Right lung (tissue), 5 donors: ENCODE data around the gene DDIT3. TPM values are rescaled to one million over a fixed set of nuclear protein-coding genes. Genes with fewer than 3 reads are reported as not detected.

Experiments
- DNase-seq, 2 donors: peaks; one replicate each; pipeline ENCODE4 v3.0.0-alpha.2; 2013
- polyA plus RNA-seq, 5 donors: library from polyadenylated mRNA; unstranded; fragments of 120-200 nt; gene quantifications; one replicate each; pipeline versions ENCODE4 v1.2.1 to v1.2.3, GENCODE V29; 2013; ENCODE audit warnings: inconsistent platforms in 1 of 5, low replicate concordance in 1 of 5; ENCODE audit not compliant: insufficient read length in 5 of 5, insufficient read depth in 1 of 5

The DDIT3 gene
- polyA plus RNA-seq, 5 donors: 18.1 to 26.4 (median 19.2) TPM

DNA sequence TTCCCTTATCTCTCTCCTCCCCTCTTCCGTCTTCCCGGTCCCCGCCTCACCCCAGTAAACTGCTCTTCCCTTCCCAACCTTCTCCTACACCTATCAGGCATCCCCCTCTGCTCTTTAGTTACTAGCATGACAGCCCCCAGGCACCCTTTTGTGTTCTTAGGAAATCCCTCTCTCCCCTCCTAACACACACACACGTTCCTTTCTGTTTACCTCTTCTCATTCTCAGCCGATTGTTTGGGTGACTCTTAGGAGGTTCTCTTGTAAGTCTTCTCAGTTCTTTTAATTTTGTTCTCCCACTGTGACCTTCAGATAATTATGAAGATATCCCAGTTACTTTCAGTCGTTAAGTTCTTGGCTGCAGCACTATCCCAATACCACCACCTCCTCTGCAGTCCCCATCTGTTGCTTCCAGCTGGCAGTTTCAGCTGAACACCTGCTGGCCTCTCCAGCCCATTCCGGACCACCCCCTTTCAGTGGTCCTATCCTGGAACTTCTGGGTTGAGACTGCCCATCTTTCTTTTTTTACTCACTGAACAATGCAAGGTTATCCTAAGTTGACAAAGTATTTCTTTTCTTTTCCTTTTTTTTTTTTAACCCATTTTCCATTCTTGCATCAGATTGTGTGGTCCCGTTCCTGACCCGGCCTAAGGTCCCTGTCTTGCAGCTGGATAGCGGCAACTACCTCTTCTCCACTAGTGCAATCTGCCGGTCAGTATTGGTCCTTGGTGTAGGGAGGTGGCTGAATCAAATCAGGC, 31.7 kb downstream of the DDIT3 start:
- DNase-seq: no peak

DNA sequence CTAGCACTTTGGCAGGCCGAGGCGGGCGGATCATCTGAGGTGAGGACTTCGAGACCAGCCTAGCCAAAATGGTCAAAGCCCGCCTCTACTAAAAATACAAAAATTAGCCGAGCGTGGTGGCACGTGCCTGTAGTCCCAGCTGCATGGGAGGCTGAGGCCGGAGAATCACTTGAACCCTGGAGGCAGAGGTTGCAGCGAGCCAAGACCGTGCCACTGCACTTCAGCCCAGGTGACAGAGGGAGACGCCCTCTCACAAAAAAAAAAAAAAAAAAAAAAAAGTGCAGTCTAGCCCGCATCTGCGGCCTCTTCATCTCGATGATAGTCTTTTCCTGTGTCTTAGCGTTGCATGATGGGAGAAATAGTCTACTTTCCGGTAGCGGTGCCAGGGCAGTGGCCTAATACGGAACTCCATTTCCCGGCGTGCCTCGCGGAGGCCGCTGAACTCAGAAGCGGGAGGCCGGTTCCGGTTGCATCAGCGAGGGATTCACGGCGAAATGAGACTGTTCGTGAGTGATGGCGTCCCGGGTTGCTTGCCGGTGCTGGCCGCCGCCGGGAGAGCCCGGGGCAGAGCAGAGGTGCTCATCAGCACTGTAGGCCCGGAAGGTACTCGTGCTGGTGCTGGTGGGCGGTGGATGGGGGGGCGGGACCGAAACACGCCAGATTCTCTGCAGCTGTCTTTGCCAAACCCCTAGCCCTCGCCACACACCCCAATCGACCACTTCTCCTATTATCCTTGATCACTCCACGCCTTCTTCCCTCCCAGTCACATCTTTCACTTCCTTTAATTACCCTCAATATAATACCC, 32.5 kb downstream of the DDIT3 start, which contains the start of gene MARS1:
Gene MARS1 (plus strand): TSS at position 472 of the 805 bp plus-strand sequence. CDS start 23 bp downstream, at position 495.
- peak; percentile 94 for DNase-seq

DNA sequence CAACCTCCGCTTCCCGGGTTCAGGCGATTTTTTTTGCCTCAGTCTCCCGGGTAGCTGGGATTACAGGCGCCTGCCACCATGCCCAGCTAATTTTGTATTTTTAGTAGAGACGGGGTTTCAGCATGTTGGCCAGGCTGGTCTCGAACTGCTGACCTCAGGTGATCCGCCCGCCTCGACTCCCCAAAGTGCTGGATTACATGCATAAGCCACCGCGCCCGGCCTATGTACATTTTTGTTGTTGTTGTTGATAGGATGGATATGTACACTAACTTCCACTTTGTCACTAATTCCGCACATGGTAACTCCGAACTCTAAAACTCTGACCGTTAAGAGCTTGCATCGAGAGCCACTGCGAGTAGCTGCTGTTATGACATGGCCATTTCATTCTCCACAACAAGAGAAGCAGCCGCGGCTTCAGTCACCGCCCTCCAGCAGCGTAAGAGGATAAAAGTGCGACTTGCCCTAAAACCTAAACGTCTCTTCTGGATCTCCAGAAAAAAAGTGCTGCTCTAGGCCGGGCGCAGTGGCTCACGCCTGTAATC, 33.2 kb downstream of the DDIT3 start:
- DNase-seq: no peak

DNA sequence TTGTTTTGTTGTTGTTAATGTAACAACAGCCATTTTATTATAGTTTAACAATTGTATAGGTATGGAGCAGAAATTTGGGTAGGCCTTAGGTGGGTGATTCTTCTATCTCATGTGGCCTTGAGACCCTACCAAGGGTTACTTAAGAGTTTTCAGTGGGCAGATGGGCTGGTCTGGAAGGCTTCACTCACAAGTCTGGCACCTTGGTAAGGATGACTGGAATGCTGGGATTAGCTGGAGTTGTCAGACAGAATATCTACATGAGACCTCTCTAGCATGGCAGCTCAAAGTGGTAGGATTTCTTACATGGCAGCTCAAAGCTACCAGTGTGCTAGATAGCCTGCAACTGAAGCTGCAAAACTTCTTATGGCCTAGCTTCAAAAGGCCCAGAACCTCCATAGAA, 34.6 kb downstream of the DDIT3 start:
- no peak for DNase-seq

DNA sequence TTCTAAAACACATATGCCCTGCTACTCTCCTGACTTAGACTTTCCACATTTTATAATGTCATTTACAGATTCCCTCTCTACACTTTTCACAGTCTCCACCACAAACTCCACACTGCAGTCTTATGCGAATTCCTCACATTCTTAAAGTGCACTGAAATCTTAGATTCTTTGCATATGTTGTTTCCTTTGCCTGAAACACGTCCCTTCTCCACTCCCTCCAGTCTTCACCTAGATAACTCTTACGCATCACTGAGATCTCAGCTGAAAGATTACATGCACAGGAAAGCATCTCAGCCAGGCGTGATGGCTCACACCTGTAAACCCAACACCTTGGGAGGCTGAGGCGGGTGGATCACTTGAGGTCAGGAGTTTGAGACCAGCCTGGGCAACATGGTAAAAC, 36.8 kb downstream of the DDIT3 start:
- no peak for DNase-seq

DNA sequence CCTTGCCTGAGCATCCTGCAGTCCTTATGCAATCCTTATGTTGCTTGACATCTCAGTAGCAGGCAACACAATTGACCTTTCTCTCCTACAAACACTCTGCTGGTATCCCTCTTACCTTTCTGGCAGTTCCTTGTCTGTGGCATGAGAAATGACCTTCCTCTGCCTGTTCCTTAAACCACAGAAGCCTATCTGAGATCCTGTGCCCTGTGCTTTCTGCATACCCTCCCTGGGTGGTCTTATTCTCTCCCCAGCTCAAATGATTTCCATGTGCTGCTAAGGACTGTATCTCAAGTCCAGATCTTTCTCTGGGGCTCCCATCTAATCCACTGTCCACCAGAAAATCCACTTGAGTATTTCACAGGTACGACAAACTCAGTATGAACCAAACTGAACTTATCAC, 38.6 kb downstream of the DDIT3 start:
- DNase-seq: no peak

DNA sequence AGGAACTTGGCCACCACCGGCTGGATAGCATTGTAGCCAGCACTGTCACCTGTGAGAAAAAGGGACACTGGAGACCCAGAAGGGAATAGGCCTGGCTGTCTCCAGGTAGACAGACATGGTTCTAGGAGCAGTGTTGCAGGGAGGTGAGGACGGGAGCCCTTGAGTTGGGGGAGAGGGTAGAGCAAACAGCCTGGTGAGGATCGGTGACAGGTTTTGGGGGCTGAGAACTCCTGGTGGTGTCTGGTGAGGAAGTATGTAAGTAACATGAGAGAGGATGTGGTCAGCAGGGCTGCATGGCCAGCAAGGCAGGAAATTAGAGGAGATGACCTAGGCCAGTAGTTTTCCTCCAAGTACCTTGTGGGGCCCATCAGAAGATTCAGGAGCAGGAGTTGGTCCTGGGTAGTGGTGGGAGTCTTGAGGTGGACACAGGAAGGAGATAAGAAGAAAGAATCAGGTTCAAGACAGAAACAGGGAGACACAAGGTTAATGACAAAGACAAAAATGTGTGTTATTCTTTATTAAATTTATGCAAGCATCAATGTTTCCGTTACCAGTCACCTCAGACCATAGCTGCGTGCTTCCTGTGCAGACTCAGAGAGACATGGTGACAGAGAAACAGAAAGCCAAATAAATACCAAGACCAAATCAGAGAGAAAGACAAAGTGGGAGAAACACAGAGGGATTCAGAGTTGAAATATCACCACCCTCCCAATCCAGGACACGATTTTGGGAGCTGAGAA, 40.8 kb downstream of the DDIT3 start, which contains the start of gene ARHGAP9:
Gene ARHGAP9 (minus strand): TSS at position 491 of the 740 bp plus-strand sequence. CDS start 460 bp downstream, at position 31.
- no peak for DNase-seq

DNA sequence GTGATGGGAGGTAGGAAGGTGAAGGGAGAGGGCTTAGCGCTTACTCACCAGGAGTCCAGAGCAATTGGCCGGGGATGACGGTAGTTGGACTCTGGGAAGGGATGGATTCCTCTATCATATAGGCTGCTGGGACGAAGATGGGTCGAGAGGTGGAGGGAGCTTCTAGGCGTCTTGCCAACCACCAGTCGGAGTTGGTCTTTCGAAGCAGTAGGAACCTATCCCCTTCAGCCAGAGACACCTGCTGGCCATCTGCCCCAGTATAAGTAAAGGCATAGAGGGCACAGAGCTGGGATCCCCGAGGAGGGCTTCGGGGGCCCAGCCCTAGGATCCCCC, 41.3 kb downstream of the DDIT3 start:
- DNase-seq: no peak

DNA sequence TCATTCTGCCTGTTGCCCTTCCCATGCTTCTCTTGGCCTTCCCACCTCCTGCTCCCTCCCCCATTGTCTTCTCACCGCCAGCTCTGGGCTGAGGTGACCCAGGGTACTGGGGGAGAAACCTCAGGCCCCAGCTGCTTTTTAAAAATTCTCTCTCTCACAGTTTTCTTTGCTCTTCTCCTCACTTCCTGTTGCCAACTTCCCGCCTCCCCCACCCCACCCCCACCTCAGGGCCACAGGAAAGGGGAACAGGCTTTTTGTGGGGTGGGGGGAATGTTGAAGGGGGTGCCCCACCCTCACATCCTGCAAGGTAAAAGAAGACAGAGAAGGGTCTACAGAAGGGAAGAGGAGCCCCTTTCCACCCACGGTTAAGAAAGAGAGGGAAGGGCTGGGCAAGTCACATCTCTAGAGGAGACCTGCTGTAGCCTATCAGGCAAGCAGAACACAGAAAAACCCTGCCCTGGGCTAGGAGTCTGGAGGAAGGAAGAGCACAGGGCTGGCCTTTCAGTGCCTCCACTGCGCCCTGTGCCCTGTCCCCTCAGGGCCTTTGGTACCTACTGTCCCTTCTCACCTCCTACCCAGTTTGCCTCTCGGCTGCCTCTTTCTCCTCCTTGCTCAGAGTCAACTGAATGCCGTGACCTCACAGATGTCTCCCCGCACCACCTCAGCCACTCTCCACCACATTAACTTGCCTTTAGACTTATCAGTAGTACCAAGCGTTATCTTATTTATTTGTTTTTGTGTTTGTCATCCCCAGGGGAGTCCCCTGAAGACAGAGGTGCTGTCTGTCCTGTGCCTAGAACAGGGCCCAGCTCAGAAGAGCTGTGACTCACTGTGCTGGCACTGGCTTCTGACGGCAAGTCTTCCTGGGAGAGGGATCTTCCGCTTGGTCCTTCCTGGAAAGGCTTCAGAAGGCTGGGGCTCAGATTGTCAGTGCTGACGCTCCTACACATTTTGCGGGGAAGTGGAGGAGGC, 42.3 kb downstream of the DDIT3 start:
- no peak for DNase-seq

DNA sequence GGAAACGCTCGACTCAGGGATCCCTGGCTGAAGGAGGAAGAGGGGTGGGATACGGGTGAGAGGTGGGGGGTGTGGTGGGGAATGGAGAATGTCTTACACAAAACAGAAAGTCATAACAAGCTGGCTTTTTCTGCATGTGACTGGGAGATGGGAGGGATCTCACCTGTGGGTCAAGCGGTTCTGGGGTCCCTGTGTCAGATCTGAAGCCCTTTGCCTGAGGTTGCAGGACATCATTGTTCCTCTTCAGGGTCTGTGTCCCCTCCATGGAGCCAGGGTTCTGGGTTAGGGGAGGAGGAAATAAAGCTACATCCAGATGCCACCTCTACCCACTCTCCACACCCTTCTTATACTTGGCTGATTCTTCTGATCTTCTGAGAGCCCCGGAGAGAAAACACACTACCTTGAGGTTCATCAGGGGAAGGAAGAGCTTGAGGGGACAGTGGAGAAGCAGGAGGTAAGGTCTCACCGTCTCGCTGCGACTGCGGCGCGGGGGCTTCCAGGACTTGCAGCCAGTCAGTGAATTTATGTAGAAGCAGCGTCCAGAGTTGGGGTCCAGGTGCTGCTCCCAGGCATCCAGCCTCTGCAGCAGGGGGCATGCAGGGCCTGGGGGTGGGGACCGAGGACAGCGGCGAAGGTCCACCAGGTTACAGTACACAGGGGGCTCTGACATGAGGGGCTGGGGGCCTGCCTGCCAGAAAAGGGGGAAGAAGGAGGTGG, 43.2 kb downstream of the DDIT3 start:
- DNase-seq: no peak

DNA sequence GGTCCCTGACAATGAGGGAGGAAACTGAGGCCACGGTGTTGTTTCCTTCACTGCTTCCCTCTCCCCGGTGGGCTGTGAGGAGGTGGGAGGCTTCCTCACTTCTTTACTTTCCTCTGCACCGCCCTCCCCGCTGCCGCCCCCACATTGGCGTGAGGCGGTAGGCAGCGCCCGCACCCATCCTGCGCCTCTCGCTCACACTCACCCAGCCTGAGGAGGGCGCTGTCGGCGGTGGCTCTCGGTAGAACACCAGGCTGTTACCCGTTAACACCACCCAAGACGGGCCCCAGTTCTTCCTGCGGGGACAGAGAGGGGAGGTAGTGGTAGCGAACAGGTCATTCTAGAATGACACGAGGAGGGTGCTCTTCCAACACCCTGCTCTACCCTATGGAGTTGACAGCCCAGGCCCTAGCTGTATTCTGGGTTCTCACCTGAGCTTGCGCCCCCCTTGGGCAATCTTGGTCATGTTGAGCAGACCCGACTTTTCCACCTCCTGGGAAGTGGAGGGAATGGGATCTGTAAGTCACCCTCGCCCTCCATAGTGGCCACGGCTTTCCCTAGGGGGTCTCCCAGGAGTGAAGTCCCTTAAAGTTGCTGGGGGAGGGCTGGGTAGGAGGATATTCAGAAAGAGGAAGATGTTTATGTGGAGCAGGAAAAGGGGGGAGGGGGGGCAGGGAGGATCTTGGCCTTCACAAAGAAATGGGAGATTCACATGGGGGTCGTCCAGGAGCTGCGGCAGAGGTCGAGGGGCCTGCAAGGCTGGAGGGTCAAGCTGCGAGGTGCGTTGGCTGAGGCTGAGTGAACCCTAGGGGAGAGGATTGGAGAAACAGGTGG, 43.9 kb downstream of the DDIT3 start:
- no peak for DNase-seq

DNA sequence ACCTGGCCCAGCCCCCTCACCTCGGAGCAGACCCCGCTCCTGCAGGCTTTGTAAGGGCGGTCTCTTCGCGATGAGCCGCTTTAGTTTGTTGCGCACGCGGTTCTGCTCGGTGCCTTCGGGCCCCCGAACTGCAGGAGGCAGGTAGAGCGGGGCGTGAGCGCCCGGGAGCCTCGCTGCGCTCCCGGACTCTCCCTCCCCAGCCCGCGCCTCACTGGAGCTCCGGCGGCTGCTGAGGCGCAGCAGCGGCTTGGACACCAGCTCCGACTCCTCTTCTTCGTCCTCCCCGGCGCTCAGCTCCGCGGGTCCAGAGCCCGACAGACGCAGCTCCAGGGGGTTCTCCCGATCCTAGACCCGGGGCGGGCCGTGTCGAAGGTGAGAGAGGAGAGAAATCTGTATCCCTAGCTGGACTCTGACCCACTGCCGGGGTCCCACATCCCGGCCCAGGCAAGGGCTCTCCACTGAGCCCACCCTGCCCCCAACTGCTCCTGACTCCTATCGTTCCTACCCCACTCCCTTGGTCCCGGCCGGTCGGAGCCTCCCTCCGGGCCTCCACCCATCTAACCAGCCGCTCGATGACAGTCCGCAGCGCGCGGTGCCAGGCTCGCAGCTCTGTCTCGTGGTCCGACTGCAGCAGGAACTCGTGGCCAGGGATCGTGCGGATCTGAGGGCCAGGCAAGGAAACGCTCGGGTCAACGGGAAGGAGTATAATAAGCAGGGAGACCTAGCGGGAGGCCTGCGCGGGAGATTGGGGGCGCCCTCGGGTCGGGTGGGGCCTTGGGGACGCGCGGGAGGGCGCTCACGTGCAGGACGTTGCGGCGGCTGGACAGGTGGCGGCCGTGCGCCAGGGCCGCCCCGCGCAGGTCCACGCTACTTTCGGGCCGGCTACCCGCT, 44.8 kb downstream of the DDIT3 start:
- no peak for DNase-seq

DNA sequence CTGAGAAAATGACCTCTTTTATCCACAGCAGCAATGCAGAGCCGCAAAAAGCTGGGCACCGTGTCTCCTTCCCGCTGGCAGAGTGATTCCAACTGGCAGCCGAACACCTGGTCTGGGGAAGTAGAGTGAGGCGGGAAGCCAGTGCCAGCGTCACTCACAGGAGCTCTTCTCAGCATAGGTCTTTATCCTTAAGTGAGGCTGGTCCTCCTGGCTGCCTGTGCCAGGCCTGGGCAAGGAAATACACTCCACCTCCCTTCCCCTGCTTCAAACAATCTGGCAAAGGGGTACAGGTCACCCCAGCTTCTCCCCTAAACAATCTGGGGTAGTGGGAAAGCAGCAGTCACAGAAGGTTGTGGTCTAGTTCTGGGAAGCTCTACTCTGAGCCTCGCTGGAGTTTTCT, 45.5 kb downstream of the DDIT3 start:
- DNase-seq: no peak

DNA sequence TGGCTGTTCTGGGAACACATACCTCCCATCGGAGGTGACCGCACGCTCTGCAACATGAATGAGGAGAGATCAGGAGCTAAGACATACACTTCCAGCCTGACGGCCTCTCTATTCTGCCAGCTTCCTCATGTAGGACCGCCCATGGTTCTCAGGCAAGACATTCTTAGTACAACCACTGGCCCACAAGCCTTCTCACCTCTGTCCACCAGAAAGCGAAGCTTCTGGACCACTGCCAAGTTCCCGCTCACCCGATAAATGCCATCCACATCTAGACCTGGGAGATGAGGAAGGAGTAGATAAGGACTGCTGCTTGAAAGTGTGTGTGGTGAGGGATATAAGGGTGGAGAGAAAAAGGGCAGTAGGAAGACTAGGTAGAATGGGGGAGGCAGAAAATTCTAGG, 45.9 kb downstream of the DDIT3 start:
- DNase-seq: no peak

DNA sequence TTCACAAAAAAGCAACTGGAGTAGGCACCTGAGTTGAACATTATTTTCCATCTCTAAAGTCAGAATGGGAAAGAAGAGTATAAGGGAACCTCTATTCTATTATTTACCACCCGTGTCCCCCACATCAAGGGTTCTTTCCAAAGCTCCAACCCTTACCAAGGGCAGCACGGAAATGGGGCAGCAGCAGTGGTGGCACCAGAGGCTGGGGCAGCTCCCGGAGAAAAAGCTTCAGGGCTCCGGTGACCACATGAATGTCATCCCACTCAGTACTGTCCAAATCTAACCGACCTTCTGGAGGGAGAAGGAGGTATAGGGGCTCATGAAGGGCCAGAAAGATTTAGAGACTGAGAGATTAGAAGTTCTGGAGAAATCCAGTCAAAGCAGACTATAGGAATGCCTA, 46.4 kb downstream of the DDIT3 start:
- DNase-seq: no peak

DNA sequence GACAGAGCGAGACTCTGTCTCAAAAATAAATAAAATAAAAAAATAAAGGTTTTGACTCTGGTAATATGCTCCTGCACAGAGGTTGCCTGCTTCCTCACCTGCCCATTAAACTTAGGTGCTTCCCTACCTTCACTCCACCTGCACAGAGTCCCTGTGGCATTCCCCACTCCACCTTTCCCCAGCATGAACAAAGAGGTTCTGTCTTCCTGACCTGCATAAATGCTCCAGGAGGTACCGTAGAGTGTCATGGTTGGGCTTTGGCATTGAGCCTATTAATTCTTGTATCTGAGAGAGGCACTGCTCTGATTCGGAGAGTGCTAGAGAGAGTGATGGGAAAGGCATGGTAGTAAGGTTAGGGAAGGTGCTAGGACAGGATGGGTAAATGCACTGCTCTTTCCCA, 46.9 kb downstream of the DDIT3 start:
- no peak for DNase-seq

DNA sequence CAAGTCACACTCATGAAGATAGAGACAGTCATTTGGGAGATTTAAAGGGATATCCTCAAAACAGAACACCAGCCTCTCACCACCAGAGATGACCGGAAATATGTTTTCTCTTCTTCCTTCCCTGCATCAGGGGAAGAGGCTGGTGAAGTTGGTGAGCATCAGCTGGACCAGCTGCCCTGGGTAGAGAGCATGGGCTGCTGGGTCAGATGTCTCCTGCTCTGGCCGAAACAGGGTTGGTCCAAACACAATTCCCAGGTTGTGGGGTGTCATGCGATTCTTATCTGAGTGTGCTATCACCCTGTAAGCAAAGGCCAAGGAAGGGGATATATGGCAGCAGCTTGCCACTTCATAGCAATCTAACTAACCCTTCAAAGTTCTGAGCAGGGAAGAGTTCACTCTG, 47.9 kb downstream of the DDIT3 start:
- no peak for DNase-seq

DNA sequence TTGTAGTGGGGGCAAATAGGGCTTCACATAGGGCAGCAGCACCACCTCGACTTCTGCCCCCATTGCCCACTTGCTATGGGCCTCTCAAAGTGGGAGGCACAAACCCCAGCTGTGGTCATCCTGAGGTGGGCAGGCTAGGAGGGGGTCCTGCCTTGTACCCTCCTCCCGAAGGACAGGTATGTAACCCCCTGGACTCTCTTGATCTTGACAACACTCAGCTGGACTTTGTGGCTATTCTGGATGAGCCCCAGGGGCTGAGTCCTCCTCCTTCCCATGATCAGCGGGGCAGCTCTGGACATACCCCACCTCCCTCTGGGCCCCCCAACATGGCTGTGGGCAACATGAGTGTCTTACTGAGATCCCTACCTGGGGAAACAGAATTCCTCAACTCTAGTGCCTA, 48.7 kb downstream of the DDIT3 start:
- DNase-seq: no peak
